Measurements from ENCODE around the gene BARX1.

- TF ChIP-seq ZNF274 (IDR thresholded peaks at IDR 0.05; ENCODE audit: low read depth, low read length) (no peak), YY1 (IDR thresholded peaks at IDR 0.05; ENCODE audit: insufficient read depth, insufficient read length) (no peak)
These were observed 6.0 kb downstream of the BARX1 start for GRCh38 chr9:93949073-93949693.

Measured in NT2/D1 (cell line).